GM15510 (cell line): Measurements from ENCODE around the gene TRMT5.

Source experiments
- POLR2A ChIP-seq: IDR thresholded peaks from 3 replicates; pipeline ENCODE4 v1.6.1; 2011; ENCODE audit warnings: borderline replicate concordance; ENCODE audit not compliant: insufficient read length; ENCODE audit errors: extremely low read depth

Gene TRMT5

DNA sequence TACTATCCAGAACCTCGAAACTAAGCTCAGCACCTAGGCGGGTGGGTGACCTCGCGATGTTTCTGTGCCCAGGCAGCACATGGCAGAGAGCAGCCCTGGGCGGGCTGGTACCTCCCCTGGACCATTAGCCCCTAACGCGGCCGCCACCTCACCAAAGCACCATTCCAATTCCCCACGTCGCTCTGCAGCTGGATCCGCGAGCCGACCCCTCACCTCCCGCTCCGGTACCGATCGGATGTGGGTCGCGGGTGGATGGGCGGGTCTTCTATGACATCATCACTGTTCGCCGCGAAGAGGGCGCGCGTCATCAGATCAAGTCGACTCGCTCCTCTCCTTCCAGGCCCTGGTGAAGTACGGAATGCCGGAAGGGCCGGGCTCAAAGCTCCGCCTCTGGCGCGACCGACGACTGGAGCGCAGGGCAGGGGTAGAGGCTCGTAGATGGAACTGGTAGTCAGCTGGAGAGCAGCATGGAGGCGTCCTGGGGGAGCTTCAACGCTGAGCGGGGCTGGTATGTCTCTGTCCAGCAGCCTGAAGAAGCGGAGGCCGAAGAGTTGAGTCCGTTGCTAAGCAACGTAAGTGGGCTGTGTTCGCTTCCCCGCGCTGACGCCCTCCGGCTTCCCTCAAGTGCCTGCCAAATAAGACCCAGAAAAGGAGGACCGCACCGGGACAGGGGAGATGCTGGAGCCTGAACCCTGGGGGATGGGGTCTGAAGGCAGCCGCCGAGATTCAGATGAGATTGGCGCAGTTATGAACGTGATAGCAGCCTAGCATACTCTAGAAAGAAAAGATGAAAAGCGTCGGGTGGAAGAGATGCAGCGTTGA is at the start of gene TRMT5, which contains the start of gene SLC38A6:
Gene TRMT5, minus strand, starts transcription at position 269 of the 822 bp plus-strand sequence. Its CDS starts 106 bp downstream, at position 163.
Gene SLC38A6, plus strand, starts transcription at position 435 of the 822 bp plus-strand sequence. Its CDS starts 33 bp downstream, at position 468.
- peak; percentile 72 for TF ChIP-seq POLR2A

GRCh38 chr14:61026526-61026925 is 45.6 kb upstream of the TRMT5 start:
- TF ChIP-seq POLR2A: no peak

- no peak for TF ChIP-seq POLR2A
These were observed 44.7 kb upstream of the TRMT5 start for GRCh38 chr14:61025251-61026223.

DNA sequence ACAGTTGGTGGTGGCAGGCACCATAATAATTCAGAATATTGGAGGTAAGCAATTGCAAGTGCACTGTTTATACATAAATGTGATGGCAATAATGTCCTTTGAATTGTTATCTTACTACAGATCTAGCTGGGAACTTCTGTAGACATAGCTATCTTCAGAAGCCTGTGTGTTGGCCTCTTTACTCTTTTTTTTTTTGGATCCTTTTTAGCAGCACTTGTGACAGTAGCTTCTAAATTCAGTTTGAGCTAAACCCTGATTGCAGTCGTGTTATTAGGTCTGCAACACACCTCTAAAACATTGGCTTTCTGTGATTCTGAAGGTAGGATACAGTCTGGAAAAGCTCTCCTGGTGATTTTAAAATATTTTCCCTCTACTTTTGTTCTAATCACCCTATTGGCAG is 38.7 kb upstream of the TRMT5 start:
- TF ChIP-seq POLR2A: no peak

DNA sequence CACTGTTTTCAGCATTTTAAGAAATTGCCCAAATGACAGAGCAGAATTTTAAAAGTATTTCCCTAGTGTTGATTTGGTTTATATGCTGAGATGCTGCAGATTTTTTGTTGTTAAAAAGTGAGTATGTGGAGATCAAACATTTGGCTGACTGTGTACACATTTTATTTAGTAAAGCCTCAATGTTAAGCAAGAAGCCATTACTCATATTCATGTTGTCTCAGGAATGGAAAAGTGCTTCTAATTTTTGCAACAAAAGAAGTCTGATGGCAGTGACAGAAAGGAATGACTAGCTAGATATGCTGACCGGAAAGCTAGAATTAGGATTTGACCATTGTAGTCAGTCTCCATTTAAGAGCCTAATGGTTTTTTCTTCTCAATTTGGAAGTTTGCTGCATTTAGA is 22.7 kb upstream of the TRMT5 start:
- TF ChIP-seq POLR2A: no peak

DNA sequence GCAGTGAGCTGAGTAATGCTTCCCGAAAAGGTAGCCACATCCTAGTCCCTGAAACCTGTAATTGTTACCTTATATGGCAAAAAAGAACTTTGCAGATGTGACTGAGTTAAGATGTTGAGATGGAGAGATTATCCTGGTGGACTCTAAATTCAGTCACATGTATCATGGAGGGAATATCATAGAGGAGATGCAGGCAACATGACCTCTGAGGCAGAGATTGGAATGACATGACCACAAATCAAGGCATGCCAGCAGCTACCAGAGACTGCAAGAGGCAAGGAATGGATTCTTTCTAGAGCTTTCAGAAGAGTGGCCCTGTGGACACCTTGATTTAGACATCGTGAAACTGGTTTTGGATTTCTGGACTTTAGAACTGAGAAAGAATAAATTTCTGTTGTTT is 18.7 kb upstream of the TRMT5 start:
- no peak for TF ChIP-seq POLR2A

DNA sequence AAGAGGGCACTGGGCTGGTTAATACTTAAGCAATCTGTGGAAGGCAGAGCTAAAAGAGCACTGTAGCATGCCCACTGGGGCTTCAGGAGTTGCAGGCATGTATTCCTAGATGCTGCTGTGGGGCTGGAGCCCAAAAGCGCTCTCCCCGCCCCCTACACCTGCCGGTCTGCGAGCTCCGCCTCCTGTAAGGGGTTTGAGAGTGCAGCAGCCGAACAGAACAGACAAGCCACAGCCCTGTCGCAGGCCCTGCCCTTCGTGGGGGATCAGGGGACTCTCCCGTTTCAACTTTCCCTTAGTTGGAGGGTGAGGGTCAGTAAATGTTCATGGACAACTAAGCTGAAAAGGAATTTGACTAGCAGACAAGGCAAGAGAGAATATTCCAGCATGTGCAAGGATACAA is 17.7 kb upstream of the TRMT5 start:
- no peak for TF ChIP-seq POLR2A

- TF ChIP-seq POLR2A: no peak
These were observed 8.7 kb upstream of the TRMT5 start for GRCh38 chr14:60989599-60989998.

DNA sequence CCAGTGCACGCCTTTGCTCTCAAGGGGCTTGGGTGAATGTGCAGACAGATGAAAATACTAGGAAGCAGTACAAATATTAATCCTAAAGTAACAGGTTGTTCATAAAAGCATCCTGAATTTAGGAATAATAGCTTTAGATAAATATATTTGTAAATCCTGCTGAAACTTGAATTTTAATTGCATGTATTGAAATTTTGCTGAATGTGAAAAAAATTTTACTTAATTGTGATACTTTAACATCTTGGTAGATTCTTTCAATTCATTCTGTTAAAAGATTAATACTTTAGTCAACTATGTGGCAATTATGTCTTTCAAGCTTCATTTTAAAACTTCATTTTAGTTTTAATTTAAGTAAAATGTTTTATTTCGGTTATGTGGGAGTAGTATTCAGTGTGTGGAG is 5.6 kb upstream of the TRMT5 start:
- TF ChIP-seq POLR2A: no peak

DNA sequence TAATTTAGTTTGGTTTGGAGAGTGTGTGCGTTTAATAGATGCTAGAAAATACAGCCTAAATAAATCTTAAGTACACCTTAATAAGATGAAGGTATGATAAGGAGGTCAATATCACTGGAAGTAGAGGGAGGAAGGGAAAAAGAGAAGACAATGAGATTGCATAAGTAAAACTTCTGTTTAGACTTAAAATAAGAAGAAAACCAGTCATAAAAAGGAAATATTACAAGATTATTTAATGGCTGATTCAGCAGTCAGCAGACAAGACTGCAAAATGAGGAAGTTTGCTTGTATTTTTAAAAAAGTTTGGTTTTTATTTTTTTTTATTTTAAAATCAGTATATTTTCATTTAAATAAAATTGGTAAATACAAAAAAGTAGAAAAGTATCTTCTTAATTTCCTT is 3.3 kb upstream of the TRMT5 start:
- no peak for TF ChIP-seq POLR2A

DNA sequence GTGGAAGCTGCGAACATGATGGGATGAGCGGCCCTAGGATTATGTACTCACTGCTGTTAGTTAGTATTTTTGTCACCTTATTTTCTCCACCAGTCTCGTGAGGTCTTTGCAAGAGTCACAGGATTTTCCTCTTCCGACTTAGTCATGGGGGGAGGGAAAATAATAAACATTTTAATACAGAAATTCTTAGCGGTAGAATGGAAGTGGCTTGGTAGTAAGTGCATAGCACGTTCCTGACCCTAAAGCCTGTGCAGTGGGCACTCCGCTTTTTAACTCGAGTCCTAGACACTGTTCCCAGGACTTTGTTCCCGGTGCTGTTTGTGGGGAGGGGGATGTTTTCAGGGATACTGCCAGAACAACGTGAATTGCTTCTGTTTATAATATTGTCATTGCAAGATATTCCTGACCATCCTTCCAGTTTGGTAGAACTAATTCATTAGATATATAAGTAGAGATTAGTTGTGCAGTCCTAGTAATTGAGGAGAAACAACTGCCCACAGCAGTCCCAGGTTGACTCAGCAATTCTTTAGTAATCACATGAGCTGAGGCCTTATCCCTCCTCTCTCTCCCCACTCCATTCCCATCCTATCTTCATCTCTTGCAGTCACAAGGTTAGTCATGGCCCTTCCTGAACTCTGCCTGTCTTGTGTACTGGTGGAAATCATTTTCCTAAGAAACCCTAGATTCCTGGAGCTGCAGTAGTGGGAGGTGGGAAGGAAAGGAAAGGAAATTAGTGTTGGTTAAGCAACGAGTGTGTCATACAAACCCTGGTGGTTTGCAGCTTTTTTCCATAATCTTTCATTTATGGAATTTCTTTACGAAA is 965 bp upstream of the TRMT5 start:
- TF ChIP-seq POLR2A: no peak

DNA sequence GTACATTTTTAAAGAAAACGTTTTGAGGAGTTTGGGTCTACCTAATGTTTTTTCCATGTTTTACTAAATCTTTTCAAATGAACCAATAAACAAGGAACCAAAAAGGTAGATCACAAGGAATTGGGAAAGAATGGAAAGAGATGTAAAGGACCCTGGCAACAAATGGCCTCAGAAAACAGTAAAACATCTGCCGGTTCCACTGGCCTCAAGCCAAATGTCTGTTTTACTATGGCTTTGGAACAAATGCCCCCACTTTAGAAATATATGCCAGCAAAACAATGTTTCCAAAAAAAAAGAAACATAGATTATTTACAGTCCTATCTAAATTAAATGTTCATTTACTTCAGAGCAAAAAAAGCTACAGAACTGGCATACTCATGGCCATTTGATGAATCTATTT is 3.0 kb downstream of the TRMT5 start:
- TF ChIP-seq POLR2A: no peak

DNA sequence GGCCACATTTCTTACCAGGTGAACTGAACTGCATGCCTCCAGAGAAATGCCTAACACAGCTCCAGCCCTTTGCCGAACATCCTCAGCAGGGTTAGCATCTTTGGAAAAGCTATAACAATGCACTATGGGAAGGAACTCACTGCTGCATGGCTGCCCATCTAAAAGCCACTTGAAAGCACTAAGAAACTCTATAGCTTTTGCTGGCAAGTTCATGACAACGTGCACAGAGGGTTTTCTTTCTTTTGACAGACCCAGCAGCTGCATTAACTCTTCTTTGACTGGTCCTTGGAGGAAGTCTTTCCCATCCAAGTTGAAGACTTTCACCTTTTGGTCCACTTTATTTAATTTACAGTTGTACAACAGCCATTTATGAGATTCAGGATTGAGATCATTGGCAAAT is 5.3 kb downstream of the TRMT5 start:
- no peak for TF ChIP-seq POLR2A

- TF ChIP-seq POLR2A: no peak
These were observed 6.7 kb downstream of the TRMT5 start for GRCh38 chr14:60974090-60974651.
